ENCODE results near the gene TPRG1. TPM values are rescaled to one million over a fixed set of nuclear protein-coding genes. Genes with fewer than 3 reads are reported as not detected.

Gene TPRG1
- polyA plus RNA-seq, 1 donor: 5.6 TPM

GRCh38 chr3:189166321-189166720 is 5.5 kb upstream of the TPRG1 start:
- no peak for DNase-seq

GRCh38 chr3:189167027-189167766 is 4.6 kb upstream of the TPRG1 start:
- DNase-seq: no peak

GRCh38 chr3:189168711-189169110 is 3.1 kb upstream of the TPRG1 start:
- DNase-seq: no peak

- DNase-seq: no peak
Measured at GRCh38 chr3:189169728-189170127, 2.0 kb upstream of the TPRG1 start.

- no peak for DNase-seq
Measured at GRCh38 chr3:189170559-189170958, 1.2 kb upstream of the TPRG1 start.

- no peak for DNase-seq
Measured at GRCh38 chr3:189172668-189173419, 1.1 kb downstream of the TPRG1 start.

GRCh38 chr3:189184566-189184965 is 12.8 kb downstream of the TPRG1 start:
- no peak for DNase-seq

GRCh38 chr3:189186101-189186500 is 14.3 kb downstream of the TPRG1 start:
- DNase-seq: peak; percentile 20

- no peak for DNase-seq
Measured at GRCh38 chr3:189188466-189188865, 16.7 kb downstream of the TPRG1 start.

GRCh38 chr3:189192725-189193124 is 21.0 kb downstream of the TPRG1 start:
- DNase-seq: no peak

- DNase-seq: no peak
Measured at GRCh38 chr3:189195302-189195701, 23.5 kb downstream of the TPRG1 start.

GRCh38 chr3:189202106-189202505 is 30.3 kb downstream of the TPRG1 start:
- DNase-seq: no peak

- no peak for DNase-seq
Measured at GRCh38 chr3:189202583-189202982, 30.8 kb downstream of the TPRG1 start.

- DNase-seq: no peak
Measured at GRCh38 chr3:189204167-189204866, 32.5 kb downstream of the TPRG1 start.

GRCh38 chr3:189204937-189205336 is 33.2 kb downstream of the TPRG1 start:
- no peak for DNase-seq

GRCh38 chr3:189210251-189210770 is 38.5 kb downstream of the TPRG1 start:
- no peak for DNase-seq

- DNase-seq: no peak
Measured at GRCh38 chr3:189212681-189213080, 40.9 kb downstream of the TPRG1 start.

- no peak for DNase-seq
Measured at GRCh38 chr3:189214651-189215050, 42.9 kb downstream of the TPRG1 start.

- no peak for DNase-seq
Measured at GRCh38 chr3:189222927-189223636, 51.3 kb downstream of the TPRG1 start.

GRCh38 chr3:189225431-189225830 is 53.7 kb downstream of the TPRG1 start:
- DNase-seq: no peak

GRCh38 chr3:189227249-189227648 is 55.5 kb downstream of the TPRG1 start:
- no peak for DNase-seq

- no peak for DNase-seq
Measured at GRCh38 chr3:189229196-189229828, 57.5 kb downstream of the TPRG1 start.

Measured in hindlimb muscle (tissue), 1 donor.